SIG-M5 treated with dmso at 0.1 percent for 504 hours (cell line): ENCODE measurements around the gene FOXP3.
"Not testable (repeated sequence)": the region's sequence is repeated elsewhere in the genome, so short reads cannot be mapped to it uniquely, and the experiment has no call there.

Experiments
- DNase-seq: peaks from one replicate; lab custom pipeline; 2025; ENCODE audit not compliant: unreplicated experiment; lab: John Stamatoyannopoulos, UW

FOXP3 gene

GRCh38 chrX:49264460-49264859 is at the start of gene FOXP3:
FOXP3 (minus strand) TSS chrX:49264710; CDS start chrX:49258505, 6,205 bp downstream.
- DNase-seq = no peak

GRCh38 chrX:49312176-49312575 is 47.7 kb upstream of the FOXP3 start:
- no peak for DNase-seq

GRCh38 chrX:49310371-49310770 is 45.9 kb upstream of the FOXP3 start:
- no peak for DNase-seq

GRCh38 chrX:49309401-49309981 is 45.0 kb upstream of the FOXP3 start:
- no peak for DNase-seq

- DNase-seq = peak; percentile 30
Observed at GRCh38 chrX:49308604-49309269, 44.2 kb upstream of the FOXP3 start.

GRCh38 chrX:49307775-49308174 is 43.3 kb upstream of the FOXP3 start:
- not testable (repeated sequence) for DNase-seq

- DNase-seq = no peak
Observed at GRCh38 chrX:49303346-49303745, 38.8 kb upstream of the FOXP3 start, which contains the start of gene GAGE10. GAGE10 (plus strand) TSS chrX:49303646; CDS start chrX:49304860, 1,214 bp downstream.

GRCh38 chrX:49300703-49301102 is 36.2 kb upstream of the FOXP3 start:
- DNase-seq = no peak

GRCh38 chrX:49299293-49299692 is 34.8 kb upstream of the FOXP3 start:
- DNase-seq = not testable (repeated sequence)

- DNase-seq = no peak
Observed at GRCh38 chrX:49292400-49293362, 28.2 kb upstream of the FOXP3 start.

GRCh38 chrX:49291615-49292337 is 27.3 kb upstream of the FOXP3 start:
- DNase-seq = peak; percentile 54

- DNase-seq = no peak
Observed at GRCh38 chrX:49290215-49290614, 25.7 kb upstream of the FOXP3 start.

GRCh38 chrX:49287665-49288064 is 23.2 kb upstream of the FOXP3 start:
- DNase-seq = no peak

GRCh38 chrX:49286581-49286980 is 22.1 kb upstream of the FOXP3 start:
- DNase-seq = no peak

- no peak for DNase-seq
Observed at GRCh38 chrX:49286136-49286535, 21.6 kb upstream of the FOXP3 start.

- DNase-seq = no peak
Observed at GRCh38 chrX:49284212-49284611, 19.7 kb upstream of the FOXP3 start.

- no peak for DNase-seq
Observed at GRCh38 chrX:49282647-49283011, 18.1 kb upstream of the FOXP3 start.

- DNase-seq = no peak
Observed at GRCh38 chrX:49278081-49278480, 13.6 kb upstream of the FOXP3 start.

GRCh38 chrX:49277535-49277830 is 13.0 kb upstream of the FOXP3 start:
- no peak for DNase-seq

GRCh38 chrX:49276671-49277534 is 12.4 kb upstream of the FOXP3 start:
- no peak for DNase-seq
